KBM-7 (cell line): ENCODE results near the gene PATZ1.
A peak's percentile ranks its signal among the peaks of the same experiment; 100 is the strongest.

ENCODE experiments used
- DNase-seq: peaks from one replicate; pipeline ENCODE4 v3.0.0-alpha.2; 2015
- in situ Hi-C: fragments of 300-500 bp; cut with MboI; formaldehyde crosslinking; loops from 2 replicates; pipeline ENCODE4 v1.14.3; 2020; ENCODE audit warnings: low sequenced_read_pairs, low pct_unique_long_range_greater_than_20kb, mixed read lengths

The PATZ1 gene

GRCh38 chr22:31288496-31289240 lies 57.5 kb downstream of the PATZ1 start:
- no peak for DNase-seq
- in situ Hi-C loops, result no loop called here

GRCh38 chr22:31287818-31288495 lies 58.2 kb downstream of the PATZ1 start:
- in situ Hi-C loops, result no loop called here
- peak; percentile 59 for DNase-seq

- peak; percentile 57 for DNase-seq
- in situ Hi-C loops, result no loop called here
Measured at GRCh38 chr22:31286360-31287255, 59.5 kb downstream of the PATZ1 start.

GRCh38 chr22:31284281-31285155 lies 61.6 kb downstream of the PATZ1 start:
- no peak for DNase-seq
- in situ Hi-C loops, result no loop called here

GRCh38 chr22:31282748-31283468 lies 63.2 kb downstream of the PATZ1 start:
- in situ Hi-C loops, result no loop called here
- DNase-seq, result no peak

GRCh38 chr22:31281733-31282132 lies 64.4 kb downstream of the PATZ1 start:
- no peak for DNase-seq
- in situ Hi-C loops, result no loop called here

GRCh38 chr22:31279821-31280505 lies 66.2 kb downstream of the PATZ1 start:
- in situ Hi-C loops, result no loop called here
- DNase-seq, result no peak

GRCh38 chr22:31279327-31279669 lies 66.8 kb downstream of the PATZ1 start:
- in situ Hi-C loops, result no loop called here
- DNase-seq, result no peak

- DNase-seq, result no peak
- in situ Hi-C loops, result no loop called here
Measured at GRCh38 chr22:31278626-31279326, 67.4 kb downstream of the PATZ1 start.

- no peak for DNase-seq
- in situ Hi-C loops, result no loop called here
Measured at GRCh38 chr22:31278151-31278621, 68.0 kb downstream of the PATZ1 start.

- no peak for DNase-seq
- in situ Hi-C loops, result no loop called here
Measured at GRCh38 chr22:31277741-31278140, 68.4 kb downstream of the PATZ1 start.

- in situ Hi-C loops, result no loop called here
- no peak for DNase-seq
Measured at GRCh38 chr22:31276426-31277167, 69.5 kb downstream of the PATZ1 start.
